SJCRH30 (cell line): ENCODE results near the gene SERPINA4. TPM values are rescaled to one million over a fixed set of nuclear protein-coding genes. Genes with fewer than 3 reads are reported as not detected.
"Not testable (repeated sequence)": the region's sequence is repeated elsewhere in the genome, so short reads cannot be mapped to it uniquely, and the experiment has no call there.

ENCODE experiments used
- DNase-seq, 2 experiments: peaks; one replicate each; pipeline ENCODE4 v3.0.0-alpha.2; 2015 to 2020
- H3K27ac ChIP-seq: fragments of 250-450 bp; sonication (Bioruptor Pico); 2 replicates; pipeline ENCODE4 v1.5.1; 2020; ENCODE audit warnings: mild to moderate bottlenecking, moderate library complexity
- H3K27me3 ChIP-seq: fragments of 250-450 bp; sonication (Bioruptor Pico); 2 replicates; pipeline ENCODE4 v1.5.1; 2020; ENCODE audit warnings: mild to moderate bottlenecking, moderate library complexity
- H3K36me3 ChIP-seq: fragments of 250-450 bp; sonication (Bioruptor Pico); 2 replicates; pipeline ENCODE4 v1.5.1; 2020; ENCODE audit warnings: mild to moderate bottlenecking, moderate library complexity
- H3K4me1 ChIP-seq: fragments of 250-450 bp; sonication (Bioruptor Pico); 2 replicates; pipeline ENCODE4 v1.5.1; 2020; ENCODE audit warnings: mild to moderate bottlenecking, moderate library complexity
- H3K4me3 ChIP-seq: fragments of 250-450 bp; sonication (Bioruptor Pico); 2 replicates; pipeline ENCODE4 v1.5.1; 2020; ENCODE audit warnings: mild to moderate bottlenecking, moderate library complexity
- H3K9me3 ChIP-seq: fragments of 250-450 bp; sonication (Bioruptor Pico); replicated peaks from 2 replicates; pipeline ENCODE4 v1.5.1; 2020; ENCODE audit warnings: mild to moderate bottlenecking, moderate library complexity
- total RNA-seq: library from RNA; depleted of rRNA; stranded (reverse); fragments of >200 nt; shearing (Covaris generic); gene quantifications from 2 replicates; pipeline ENCODE4 v1.2.3, GENCODE V29; 2014

Gene SERPINA4
- total RNA-seq, 1 experiment from 2014 or later, result not detected

GRCh38 chr14:94600148-94600545 lies 38.9 kb downstream of the SERPINA4 start:
- Histone ChIP-seq H3K27me3 (no peaks in the 10 kb centered on the region), H3K4me1 (peaks cover 6% of the 10 kb centered on the region; the same call in 1 of the 2 replicates), H3K4me3 (no peak overlapping the region), H3K9me3 (no peaks in the 10 kb centered on the region), H3K36me3 (no peaks in the 10 kb centered on the region), H3K27ac (no peak overlapping the region)
- no peak for DNase-seq

GRCh38 chr14:94601884-94602391 lies 40.7 kb downstream of the SERPINA4 start:
- Histone ChIP-seq H3K4me3 (no peak overlapping the region), H3K9me3 (no peaks in the 10 kb centered on the region), H3K4me1 (peaks cover 6% of the 10 kb centered on the region; the same call in 1 of the 2 replicates), H3K27ac (no peak overlapping the region), H3K36me3 (no peaks in the 10 kb centered on the region), H3K27me3 (no peaks in the 10 kb centered on the region)
- DNase-seq, result no peak

- no peak overlapping the region for H3K27ac ChIP-seq
Measured at GRCh38 chr14:94602722-94603121, 41.5 kb downstream of the SERPINA4 start.

GRCh38 chr14:94605361-94605760 lies 44.1 kb downstream of the SERPINA4 start:
- no peaks in the 10 kb centered on the region for H3K27me3 ChIP-seq
- no peak overlapping the region for H3K4me3 ChIP-seq
- H3K36me3 ChIP-seq, result no peaks in the 10 kb centered on the region
- no peaks in the 10 kb centered on the region for H3K9me3 ChIP-seq
- no peak for DNase-seq
- no peak overlapping the region for H3K27ac ChIP-seq
- H3K4me1 ChIP-seq, result no peaks in the 10 kb centered on the region

More at GRCh38 chr14:94602722-94603121, 41.5 kb downstream of the SERPINA4 start:
- no peaks in the 10 kb centered on the region for H3K9me3 ChIP-seq
- H3K27me3 ChIP-seq, result no peaks in the 10 kb centered on the region
- H3K36me3 ChIP-seq, result no peaks in the 10 kb centered on the region
- peaks cover 6% of the 10 kb centered on the region; the same call in 1 of the 2 replicates for H3K4me1 ChIP-seq
- no peak overlapping the region for H3K4me3 ChIP-seq
- DNase-seq, result no peak

GRCh38 chr14:94608966-94609365 lies 47.7 kb downstream of the SERPINA4 start:
- not testable (repeated sequence) for DNase-seq, H3K36me3 ChIP-seq, H3K4me1 ChIP-seq, H3K27ac ChIP-seq, H3K4me3 ChIP-seq, H3K27me3 ChIP-seq, H3K9me3 ChIP-seq

GRCh38 chr14:94611179-94611578 lies 49.9 kb downstream of the SERPINA4 start:
- Histone ChIP-seq H3K27ac (no peak overlapping the region), H3K9me3 (no peaks in the 10 kb centered on the region), H3K4me3 (no peak overlapping the region), H3K4me1 (no peaks in the 10 kb centered on the region), H3K36me3 (no peaks in the 10 kb centered on the region), H3K27me3 (no peaks in the 10 kb centered on the region)
- DNase-seq, result no peak

- no peak for DNase-seq
Measured at GRCh38 chr14:94612174-94612573, 50.9 kb downstream of the SERPINA4 start, which contains the start of gene SERPINA3. SERPINA3 (plus strand) TSS chr14:94612391; CDS start chr14:94614442, 2,051 bp downstream.

GRCh38 chr14:94612580-94613554 lies 51.6 kb downstream of the SERPINA4 start:
- H3K4me3 ChIP-seq, result no peak overlapping the region
- no peak overlapping the region for H3K27ac ChIP-seq
- H3K9me3 ChIP-seq, result no peaks in the 10 kb centered on the region
- H3K27me3 ChIP-seq, result no peaks in the 10 kb centered on the region
- H3K4me1 ChIP-seq, result no peaks in the 10 kb centered on the region
- H3K36me3 ChIP-seq, result no peaks in the 10 kb centered on the region
- no peak for DNase-seq

More at GRCh38 chr14:94612174-94612573, 50.9 kb downstream of the SERPINA4 start, which contains the start of gene SERPINA3:
- H3K9me3 ChIP-seq, result no peaks in the 10 kb centered on the region
- H3K27ac ChIP-seq, result no peak within 1 kb of the TSS
- H3K27me3 ChIP-seq, result no peaks in the 10 kb centered on the region
- no peak within 1 kb of the TSS for H3K4me3 ChIP-seq
- no peaks in the 10 kb centered on the region for H3K36me3 ChIP-seq
- no peaks in the 10 kb centered on the region for H3K4me1 ChIP-seq

GRCh38 chr14:94613720-94614644 lies 52.7 kb downstream of the SERPINA4 start:
- H3K27ac ChIP-seq, result no peak overlapping the region
- H3K4me3 ChIP-seq, result no peak overlapping the region
- DNase-seq, result no peak
- H3K4me1 ChIP-seq, result no peaks in the 10 kb centered on the region
- H3K27me3 ChIP-seq, result no peaks in the 10 kb centered on the region
- peaks cover 3% of the 10 kb centered on the region; the same call in 1 of the 2 replicates for H3K9me3 ChIP-seq
- H3K36me3 ChIP-seq, result no peaks in the 10 kb centered on the region

GRCh38 chr14:94614802-94615201 lies 53.6 kb downstream of the SERPINA4 start:
- Histone ChIP-seq H3K27me3 (no peaks in the 10 kb centered on the region), H3K36me3 (no peaks in the 10 kb centered on the region), H3K4me1 (no peaks in the 10 kb centered on the region), H3K4me3 (no peak overlapping the region), H3K9me3 (peaks cover 3% of the 10 kb centered on the region; the same call in 1 of the 2 replicates), H3K27ac (no peak overlapping the region)
- no peak for DNase-seq

- Histone ChIP-seq H3K9me3 (peaks cover 3% of the 10 kb centered on the region; the same call in 1 of the 2 replicates), H3K4me1 (no peaks in the 10 kb centered on the region), H3K27ac (no peak overlapping the region), H3K36me3 (no peaks in the 10 kb centered on the region), H3K27me3 (no peaks in the 10 kb centered on the region), H3K4me3 (no peak overlapping the region)
- no peak for DNase-seq
Measured at GRCh38 chr14:94615254-94615653, 54.0 kb downstream of the SERPINA4 start.

- Histone ChIP-seq H3K9me3 (peaks cover 3% of the 10 kb centered on the region; the same call in 1 of the 2 replicates), H3K36me3 (no peaks in the 10 kb centered on the region), H3K27me3 (no peaks in the 10 kb centered on the region), H3K27ac (no peak overlapping the region), H3K4me1 (no peaks in the 10 kb centered on the region), H3K4me3 (no peak overlapping the region)
- DNase-seq, result no peak
Measured at GRCh38 chr14:94615823-94616570, 54.8 kb downstream of the SERPINA4 start.

- no peaks in the 10 kb centered on the region for H3K4me1 ChIP-seq
- peaks cover 3% of the 10 kb centered on the region; the same call in 1 of the 2 replicates for H3K9me3 ChIP-seq
- no peak overlapping the region for H3K4me3 ChIP-seq
- H3K27ac ChIP-seq, result no peak overlapping the region
- no peak for DNase-seq
- H3K36me3 ChIP-seq, result no peaks in the 10 kb centered on the region
- no peaks in the 10 kb centered on the region for H3K27me3 ChIP-seq
Measured at GRCh38 chr14:94617366-94617941, 56.2 kb downstream of the SERPINA4 start.
